GM12865 (cell line): Measurements from ENCODE around the gene FAM81B.
"Not testable (repeated sequence)": the region's sequence is repeated elsewhere in the genome, so short reads cannot be mapped to it uniquely, and the experiment has no call there.

Experiments
- DNase-seq: peaks from one replicate; pipeline ENCODE4 v3.0.0; 2010; ENCODE audit warnings: low read depth
- H3K4me3 ChIP-seq: 2 replicates; pipeline ENCODE4 v1.5.1; 2011; ENCODE audit warnings: mild to moderate bottlenecking, low read depth, low read length, control low read depth
- CTCF ChIP-seq: IDR thresholded peaks from 2 replicates; pipeline ENCODE4 v1.5.1; 2011; ENCODE audit warnings: low read length, control low read depth, low read depth, inconsistent platforms; ENCODE audit not compliant: insufficient read depth; ENCODE audit errors: missing control alignments

Gene FAM81B

GRCh38 chr5:95384485-95385213 lies 6.5 kb upstream of the FAM81B start:
- DNase-seq: no peak
- no peak overlapping the region for H3K4me3 ChIP-seq
- no peak for TF ChIP-seq CTCF

DNA sequence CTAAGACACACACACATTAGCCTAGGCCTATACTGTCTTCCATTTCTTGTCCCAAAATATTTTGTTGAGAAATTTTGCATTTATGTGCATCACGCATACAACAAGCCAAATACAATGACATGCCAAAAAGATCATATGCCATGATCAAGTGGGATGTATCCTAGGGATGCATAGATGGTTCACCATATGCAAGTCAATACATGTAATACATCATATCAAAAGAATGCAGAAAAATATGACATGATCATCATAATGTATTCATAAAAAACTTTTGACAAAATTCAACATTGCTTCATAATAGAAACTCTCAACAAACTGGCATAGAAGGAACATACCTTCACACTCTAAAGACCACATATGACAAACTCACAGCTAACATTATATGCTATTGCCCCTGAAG lies 5.8 kb upstream of the FAM81B start:
- no peak for TF ChIP-seq CTCF
- H3K4me3 ChIP-seq: no peak overlapping the region
- no peak for DNase-seq

- H3K4me3 ChIP-seq, DNase-seq: not testable (repeated sequence)
Measured at GRCh38 chr5:95391965-95392364, 799 bp downstream of the FAM81B start.

GRCh38 chr5:95392593-95393182 lies 1.5 kb downstream of the FAM81B start:
- H3K4me3 ChIP-seq: no peak overlapping the region
- TF ChIP-seq CTCF: no peak
- DNase-seq: no peak

- no peak for DNase-seq
- no peak overlapping the region for H3K4me3 ChIP-seq
- TF ChIP-seq CTCF: no peak
Measured at GRCh38 chr5:95393279-95393678, 2.1 kb downstream of the FAM81B start.

DNA sequence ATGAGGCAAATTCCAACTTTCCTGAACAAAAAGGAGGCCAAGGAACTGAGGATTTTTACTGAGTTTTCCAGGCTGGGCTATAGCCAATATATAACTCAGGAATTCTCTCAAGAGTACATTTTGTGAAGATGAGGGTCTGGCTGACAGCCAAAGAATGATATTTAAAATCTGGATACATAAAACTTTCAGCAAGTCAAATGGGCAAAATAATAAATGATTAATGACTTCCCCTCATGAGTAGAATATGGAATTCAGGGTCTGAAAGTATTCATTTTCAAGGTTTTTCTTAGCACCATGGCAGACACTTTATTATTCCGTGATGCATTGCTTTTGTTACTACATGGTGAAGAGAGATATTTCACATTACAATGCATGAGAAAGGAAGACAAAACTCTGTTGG lies 7.8 kb downstream of the FAM81B start:
- no peak for DNase-seq
- no peak overlapping the region for H3K4me3 ChIP-seq
- no peak for TF ChIP-seq CTCF

- TF ChIP-seq CTCF: no peak
- no peak for DNase-seq
- H3K4me3 ChIP-seq: no peak overlapping the region
Measured at GRCh38 chr5:95401626-95402025, 10.5 kb downstream of the FAM81B start.
